GM21390 (cell line): ENCODE data around the gene AGTR1.
A peak's percentile ranks its signal among the peaks of the same experiment; 100 is the strongest.
"Not testable (repeated sequence)": the region's sequence is repeated elsewhere in the genome, so short reads cannot be mapped to it uniquely, and the experiment has no call there.

Experiments used
- ATAC-seq: cut with Tn5 transposase; IDR thresholded peaks from one replicate; pipeline ENCODE4 v1.9.1; 2021; ENCODE audit not compliant: unreplicated experiment

Gene AGTR1

DNA sequence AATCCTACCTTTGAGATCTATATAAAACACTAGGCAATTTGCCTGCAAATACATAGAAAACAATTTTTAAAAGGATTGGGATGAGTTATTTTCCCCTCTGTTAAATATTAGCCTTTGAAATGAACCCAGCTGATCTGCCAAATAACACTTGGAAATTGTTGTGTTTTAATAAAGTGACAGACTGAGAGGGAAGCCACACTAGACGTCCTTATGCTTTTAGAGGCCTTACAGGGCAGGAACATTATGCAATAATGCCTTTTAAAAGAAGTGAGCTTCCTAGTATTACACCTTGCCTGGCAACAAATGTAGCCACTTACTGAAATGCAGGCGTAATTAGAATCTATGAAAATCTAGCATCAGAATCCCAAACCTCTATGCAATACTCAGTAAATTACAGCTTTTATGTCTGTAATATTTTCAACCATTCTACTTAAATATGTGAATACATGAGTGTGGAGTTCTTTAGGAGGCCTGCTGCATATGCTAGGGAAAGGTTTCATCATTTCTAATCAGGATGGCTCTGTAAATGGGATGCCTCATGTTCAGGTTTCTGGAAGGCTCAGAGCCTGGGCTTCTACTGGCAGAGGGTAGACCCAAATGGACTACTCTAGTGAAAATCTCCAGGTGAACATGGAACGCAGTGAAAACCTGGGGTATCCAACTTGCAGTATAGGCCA, 20.3 kb downstream of the AGTR1 start:
- ATAC-seq, result no peak

DNA sequence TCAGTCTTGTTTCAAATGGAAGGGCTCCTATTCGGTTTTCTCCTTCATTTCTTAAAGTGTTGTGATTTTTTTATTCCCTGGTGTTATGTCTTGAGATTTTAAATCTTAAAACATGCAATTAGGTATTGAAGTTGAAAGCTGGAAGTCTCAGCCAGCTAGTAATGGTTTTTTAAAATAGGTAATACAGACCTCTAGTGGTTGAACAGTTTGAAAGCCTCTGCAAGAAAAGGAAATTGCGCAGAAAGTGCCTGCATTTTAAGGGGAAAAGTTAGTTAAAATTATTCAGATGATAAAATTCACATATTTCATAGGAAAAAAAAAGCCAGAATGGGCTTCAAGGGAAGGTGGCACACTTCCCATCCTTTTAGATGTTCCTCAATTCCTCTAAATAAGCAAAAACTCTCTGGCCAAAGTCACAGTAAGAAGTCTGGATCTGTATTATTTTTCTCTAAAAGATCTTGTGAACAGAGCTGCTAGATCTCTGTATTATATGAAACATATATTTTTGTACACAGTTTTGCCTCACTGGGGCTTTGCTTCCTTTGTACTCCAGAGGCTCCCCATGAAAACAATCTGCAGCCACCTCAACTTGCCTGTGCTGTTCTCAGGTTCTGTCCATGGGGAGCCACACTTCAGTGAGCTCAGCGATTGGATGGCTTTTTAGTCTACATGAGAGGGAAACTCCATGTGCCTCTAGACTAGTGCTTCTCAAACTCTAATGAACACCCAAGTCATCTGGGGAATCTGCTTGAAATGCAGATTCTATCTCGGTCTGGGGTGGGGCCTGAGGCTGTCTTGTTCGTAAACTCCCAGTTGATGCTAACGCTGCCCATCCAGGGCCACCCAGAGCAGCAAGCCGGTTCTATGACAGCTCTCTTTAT, 21.5 kb downstream of the AGTR1 start:
- ATAC-seq, result no peak

DNA sequence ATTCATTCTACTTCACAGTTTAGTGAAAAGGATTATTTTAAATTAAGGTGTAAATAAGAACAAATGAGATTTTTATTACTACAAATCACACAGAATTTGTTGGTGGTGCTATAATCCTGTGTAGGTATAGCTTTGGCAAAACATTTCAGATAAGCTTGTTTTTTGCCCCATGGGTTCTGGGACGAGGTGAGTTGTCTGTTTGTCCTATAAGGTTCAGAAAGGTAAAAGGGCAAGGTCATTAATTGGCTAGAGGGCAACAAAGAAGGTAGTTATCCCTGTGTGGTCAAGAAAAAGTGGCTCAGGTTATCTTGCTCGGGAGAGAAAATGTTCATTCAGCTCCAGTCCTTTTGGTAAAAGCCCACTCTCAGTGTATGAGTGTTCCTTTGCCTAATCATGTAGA, 23.2 kb downstream of the AGTR1 start:
- no peak for ATAC-seq

DNA sequence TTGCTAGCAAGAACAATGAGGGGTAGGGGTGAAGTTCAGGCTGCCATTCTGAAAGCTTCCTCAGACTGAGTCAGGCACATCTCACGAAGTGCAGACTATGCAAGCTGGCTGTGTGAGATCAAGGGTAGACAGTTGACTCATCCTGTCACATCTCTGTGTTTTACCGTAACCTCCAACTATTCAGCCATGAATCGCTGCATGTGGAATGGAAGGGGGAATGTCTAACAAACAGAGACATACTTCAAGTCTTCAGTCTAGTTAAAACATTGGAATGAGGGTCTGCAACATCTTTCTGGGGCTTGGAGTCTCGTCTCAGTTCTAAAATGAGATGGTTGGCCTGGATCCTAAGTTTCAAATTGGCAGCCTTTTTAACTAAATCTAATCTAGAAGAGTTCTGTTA, 25.9 kb downstream of the AGTR1 start:
- ATAC-seq, result no peak

DNA sequence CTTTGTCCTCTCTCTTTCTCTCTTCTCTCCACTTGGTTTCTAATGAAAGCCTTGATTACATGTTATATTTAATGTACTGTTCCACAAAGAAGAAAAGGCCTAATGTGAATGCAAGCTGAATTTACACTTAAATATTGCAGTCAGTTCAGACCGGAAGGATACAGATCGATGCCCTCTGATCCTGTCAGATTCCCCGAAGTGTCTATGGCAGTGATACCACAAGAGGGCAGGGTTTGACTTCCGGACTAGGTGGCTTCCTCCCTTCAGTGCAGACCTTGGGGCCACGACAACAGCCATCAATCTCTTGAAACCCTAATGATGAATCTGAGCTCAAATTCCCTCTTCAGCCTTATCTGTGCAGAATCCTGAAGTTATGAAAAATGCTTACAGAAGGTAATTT, 29.5 kb downstream of the AGTR1 start:
- peak; percentile 80 for ATAC-seq

DNA sequence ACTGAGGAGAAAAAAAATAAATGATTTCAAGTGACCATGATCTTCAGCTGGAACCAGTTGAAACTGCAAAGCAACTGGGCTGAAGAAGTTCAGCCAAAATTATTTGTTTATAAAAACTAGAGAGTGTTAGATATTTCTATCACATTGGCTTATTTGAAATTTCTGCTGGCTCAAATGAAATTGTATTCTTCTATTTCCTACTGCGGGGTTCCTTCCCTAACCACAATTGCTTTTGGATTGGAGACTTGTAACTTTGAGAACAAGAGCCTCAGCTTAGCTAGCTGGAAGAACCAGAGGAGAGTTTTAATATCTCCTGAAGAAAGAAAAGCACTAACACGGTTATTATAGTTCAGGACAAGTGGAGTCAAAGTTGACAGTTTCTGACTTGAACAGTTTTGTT, 31.1 kb downstream of the AGTR1 start:
- ATAC-seq, result no peak

DNA sequence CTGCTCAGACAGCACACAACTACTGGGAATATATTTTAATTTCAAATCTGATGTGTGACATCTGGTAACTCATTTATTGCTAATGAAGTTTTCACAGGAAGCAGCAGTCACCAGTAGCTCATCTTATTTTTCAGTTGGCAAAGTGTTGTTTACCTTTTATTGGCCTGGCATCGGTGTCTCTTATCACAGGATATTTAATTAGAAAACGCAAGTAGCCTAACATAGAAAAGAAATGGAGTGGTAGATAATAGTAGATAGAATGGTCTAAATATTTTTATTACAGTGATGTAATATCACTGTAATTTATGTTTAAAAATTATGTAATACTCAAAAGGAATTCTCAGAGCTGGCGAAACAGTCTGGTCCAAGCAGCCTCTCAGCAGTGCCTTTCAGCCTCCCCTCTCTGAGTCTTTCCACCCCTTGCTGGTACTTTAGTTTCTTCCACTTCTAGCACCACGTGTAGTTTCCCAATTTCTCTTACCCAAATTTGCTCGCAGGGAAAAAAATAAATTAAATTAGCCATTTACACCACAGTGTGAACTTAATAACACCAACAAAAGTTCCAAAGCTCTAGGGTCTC, 31.9 kb downstream of the AGTR1 start:
- no peak for ATAC-seq

DNA sequence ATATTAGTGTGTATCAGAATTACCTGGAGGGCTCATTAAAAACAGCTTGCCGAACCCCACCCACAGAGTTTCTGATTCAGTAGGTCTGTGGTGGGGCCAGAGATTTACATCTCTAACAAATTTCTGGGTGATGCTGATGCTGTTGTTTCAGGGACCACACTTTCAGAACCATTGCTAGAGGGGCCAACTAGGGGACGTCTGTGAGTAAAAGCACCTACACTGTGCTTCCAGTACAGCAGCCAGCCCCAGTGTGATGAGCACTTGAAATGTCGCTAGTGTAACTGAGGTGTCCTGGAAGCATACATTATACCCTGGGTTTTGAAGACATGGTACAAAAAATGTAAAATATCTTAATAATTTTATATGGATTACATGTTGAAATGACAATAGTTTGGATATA, 33.0 kb downstream of the AGTR1 start:
- no peak for ATAC-seq

- ATAC-seq, result no peak
Measured at GRCh38 chr3:148735597-148735996, 37.9 kb downstream of the AGTR1 start.

- no peak for ATAC-seq
Measured at GRCh38 chr3:148736086-148736485, 38.4 kb downstream of the AGTR1 start.

- no peak for ATAC-seq
Measured at GRCh38 chr3:148737104-148737530, 39.4 kb downstream of the AGTR1 start.

GRCh38 chr3:148739720-148740119, 42.0 kb downstream of the AGTR1 start:
- ATAC-seq, result no peak

DNA sequence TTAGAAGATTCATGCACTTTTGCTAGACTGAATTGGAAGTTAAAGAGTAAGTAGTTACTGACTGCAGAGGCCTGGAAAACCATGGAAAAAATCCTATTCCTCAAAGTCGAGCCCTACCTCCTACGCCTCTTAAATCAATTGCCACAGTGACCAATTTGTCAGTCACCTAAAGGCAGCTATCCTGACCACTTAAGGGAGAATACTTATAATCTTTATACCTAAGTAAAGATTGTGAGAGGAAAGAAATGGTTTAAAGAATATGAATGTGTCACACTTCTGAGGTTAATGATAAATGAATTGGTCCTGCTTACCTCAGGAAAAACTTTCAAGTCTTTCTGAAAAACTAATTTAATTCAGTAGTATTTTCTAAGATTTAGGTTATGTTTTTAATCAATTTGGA, 42.6 kb downstream of the AGTR1 start:
- ATAC-seq, result no peak

DNA sequence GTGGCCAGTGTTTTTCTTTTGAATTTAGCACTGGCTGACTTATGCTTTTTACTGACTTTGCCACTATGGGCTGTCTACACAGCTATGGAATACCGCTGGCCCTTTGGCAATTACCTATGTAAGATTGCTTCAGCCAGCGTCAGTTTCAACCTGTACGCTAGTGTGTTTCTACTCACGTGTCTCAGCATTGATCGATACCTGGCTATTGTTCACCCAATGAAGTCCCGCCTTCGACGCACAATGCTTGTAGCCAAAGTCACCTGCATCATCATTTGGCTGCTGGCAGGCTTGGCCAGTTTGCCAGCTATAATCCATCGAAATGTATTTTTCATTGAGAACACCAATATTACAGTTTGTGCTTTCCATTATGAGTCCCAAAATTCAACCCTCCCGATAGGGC, 43.5 kb downstream of the AGTR1 start:
- ATAC-seq, result no peak

DNA sequence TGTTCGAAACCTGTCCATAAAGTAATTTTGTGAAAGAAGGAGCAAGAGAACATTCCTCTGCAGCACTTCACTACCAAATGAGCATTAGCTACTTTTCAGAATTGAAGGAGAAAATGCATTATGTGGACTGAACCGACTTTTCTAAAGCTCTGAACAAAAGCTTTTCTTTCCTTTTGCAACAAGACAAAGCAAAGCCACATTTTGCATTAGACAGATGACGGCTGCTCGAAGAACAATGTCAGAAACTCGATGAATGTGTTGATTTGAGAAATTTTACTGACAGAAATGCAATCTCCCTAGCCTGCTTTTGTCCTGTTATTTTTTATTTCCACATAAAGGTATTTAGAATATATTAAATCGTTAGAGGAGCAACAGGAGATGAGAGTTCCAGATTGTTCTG, 44.4 kb downstream of the AGTR1 start:
- no peak for ATAC-seq

- no peak for ATAC-seq
Measured at GRCh38 chr3:148746053-148746452, 48.4 kb downstream of the AGTR1 start.

DNA sequence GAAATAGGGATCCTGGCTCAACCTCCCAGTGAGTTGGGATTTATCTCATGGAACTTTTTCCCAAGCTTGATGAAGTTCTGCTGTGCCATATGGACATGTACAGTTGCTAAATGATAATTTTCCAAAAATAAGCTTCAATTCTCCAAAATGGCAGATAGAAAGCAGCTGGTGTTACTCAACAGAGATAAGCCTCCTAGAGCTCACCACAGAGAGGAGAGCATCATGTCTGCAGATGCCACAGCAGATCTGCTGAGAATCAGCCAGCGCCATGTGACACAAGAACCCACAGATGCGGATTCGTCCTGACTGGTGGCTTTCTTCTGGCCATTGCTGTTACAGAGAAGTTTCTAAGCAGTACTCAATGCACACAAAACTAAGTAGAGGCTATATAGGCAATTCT, 50.6 kb downstream of the AGTR1 start:
- ATAC-seq, result no peak

DNA sequence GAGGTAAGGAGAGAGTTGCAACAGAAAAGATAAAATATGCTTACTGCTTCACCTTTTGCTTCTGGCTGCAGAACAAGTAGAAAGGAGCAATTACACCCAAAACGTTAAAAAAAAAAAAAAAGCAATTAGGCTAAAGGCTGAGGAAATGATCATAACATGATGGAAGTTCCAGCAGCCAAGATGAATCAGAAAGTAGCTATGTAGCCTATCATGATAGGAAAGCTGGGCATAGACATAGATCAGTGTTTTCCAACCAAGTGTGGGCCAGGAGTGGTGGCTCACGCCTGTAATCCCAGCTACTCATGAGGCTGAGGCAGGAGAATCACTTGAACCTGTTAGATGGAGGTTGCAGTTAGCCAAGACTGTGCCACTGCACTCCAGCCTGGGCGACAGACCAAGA, 52.6 kb downstream of the AGTR1 start:
- ATAC-seq, result no peak

- no peak for ATAC-seq
Measured at GRCh38 chr3:148751461-148751860, 53.8 kb downstream of the AGTR1 start.

GRCh38 chr3:148753385-148753784, 55.7 kb downstream of the AGTR1 start:
- ATAC-seq, result not testable (repeated sequence)

DNA sequence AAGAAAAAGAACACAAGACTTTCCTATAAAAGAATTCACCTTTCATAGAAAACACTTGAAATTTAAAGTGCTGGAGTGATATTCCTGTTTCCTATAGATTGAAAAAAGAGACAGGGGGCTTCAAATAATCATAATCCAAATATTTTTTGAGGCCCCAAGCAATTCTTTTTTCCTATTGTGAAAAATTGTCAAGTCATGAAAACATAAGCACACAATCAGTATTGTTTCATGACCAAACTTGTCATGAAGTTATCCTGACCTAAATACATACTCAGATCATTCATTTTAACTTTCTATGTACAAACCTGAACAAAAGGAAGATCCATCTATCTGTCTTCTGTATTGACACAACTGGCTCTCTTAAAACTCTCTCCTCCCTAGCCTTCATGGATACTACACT, 57.9 kb downstream of the AGTR1 start:
- ATAC-seq, result no peak

GRCh38 chr3:148756311-148756710, 58.6 kb downstream of the AGTR1 start:
- ATAC-seq, result no peak
